Measurements from ENCODE around the gene COL13A1.

- TF ChIP-seq CTCF (IDR thresholded peaks at IDR 0.05 in 8 of 11, conservative IDR thresholded peaks at IDR 0.05 in 3 of 11) (no peak), POLR2A (IDR thresholded peaks at IDR 0.05) (no peak), POLR2AphosphoS5 (IDR thresholded peaks at IDR 0.05) (no peak)
These were observed 48.7 kb downstream of the COL13A1 start for GRCh38 chr10:69850440-69850839.
